Endothelial cell of umbilical vein (primary cell): ENCODE data around the gene GCA. TPM values are rescaled to one million over a fixed set of nuclear protein-coding genes. Genes with fewer than 3 reads are reported as not detected.

ENCODE experiments used
- BruUV-seq: library from RNA; stranded (reverse); fragments of 400-500 nt; replicated peaks from 2 replicates; lab custom pipeline; 2021; lab: Mats Ljungman, UMichigan
- CTCF ChIA-PET: fragments of 300-600, 350-600 bp; sonication (Branson Sonifier 250); formaldehyde crosslinking; loops from one replicate; lab custom pipeline; 2021; ENCODE audit warnings: antibody characterized with exemption, inconsistent platforms; lab: Charles Lee
- POLR2A ChIA-PET: fragments of 300-600, 350-600 bp; sonication (Branson Sonifier 250); formaldehyde crosslinking; loops from one replicate; lab custom pipeline; 2021; ENCODE audit warnings: antibody characterized with exemption, inconsistent platforms; lab: Charles Lee
- DNase-seq: peaks from one replicate; pipeline ENCODE4 v3.0.0-alpha.2; 2011; ENCODE audit warnings: low read depth, low spot score
- FAIRE-seq: peaks from 2 replicates; lab custom pipeline; 2011; peaks lifted over from hg19 to GRCh38; lab: Jason Lieb, UNC
- H2AFZ ChIP-seq: 2 replicates; pipeline ENCODE4 v1.6.0; 2012; ENCODE audit warnings: low read depth, low read length, control low read depth, inconsistent platforms
- H3K27ac ChIP-seq: 2 replicates; pipeline ENCODE4 v1.5.1; 2011; ENCODE audit warnings: low read depth, mild to moderate bottlenecking, control low read depth, low read length, moderate library complexity; ENCODE audit not compliant: insufficient read depth
- H3K27me3 ChIP-seq, 2 experiments: 2 replicates each; pipeline versions ENCODE4 v1.6.0 to v1.6.1; 2011; ENCODE audit warnings: low read length in 2 of 2, mixed read lengths in 1 of 2; ENCODE audit not compliant: control insufficient read depth in 2 of 2, insufficient read depth in 2 of 2
- H3K36me3 ChIP-seq, 2 experiments: 2 replicates in 1 of 2; 3 replicates in 1 of 2; pipeline ENCODE4 v1.5.1; 2011; ENCODE audit warnings: low read length in 2 of 2, mild to moderate bottlenecking in 1 of 2, moderate library complexity in 1 of 2; ENCODE audit not compliant: control insufficient read depth in 2 of 2, insufficient read depth in 2 of 2; ENCODE audit errors: extremely low read depth in 1 of 2
- H3K4me1 ChIP-seq: 3 replicates; pipeline ENCODE4 v1.5.1; 2011; ENCODE audit warnings: mild to moderate bottlenecking, low read length; ENCODE audit not compliant: control insufficient read depth, insufficient read depth; ENCODE audit errors: extremely low read depth
- H3K4me2 ChIP-seq: 2 replicates; pipeline ENCODE4 v1.6.1; 2011; ENCODE audit warnings: low read length, control low read depth, mixed read lengths; ENCODE audit not compliant: insufficient read depth
- H3K4me3 ChIP-seq, 3 experiments: fragments of 200-600 bp in 1 of 3; sonication (generic), shearing (Covaris generic) in 1 of 3; replicated peaks in 1 of 3; 2 replicates each; pipeline ENCODE4 v1.5.1; 2011 to 2016; ENCODE audit warnings: control low read depth in 3 of 3, low read length in 3 of 3, mild to moderate bottlenecking in 2 of 3, inconsistent platforms in 1 of 3, low read depth in 1 of 3, moderate library complexity in 1 of 3; ENCODE audit not compliant: insufficient read depth in 1 of 3
- H3K79me2 ChIP-seq: 2 replicates; pipeline ENCODE4 v1.6.0; 2012; ENCODE audit warnings: low read length, inconsistent platforms; ENCODE audit not compliant: control insufficient read depth, insufficient read depth
- H3K9ac ChIP-seq: replicated peaks from 2 replicates; pipeline ENCODE3; 2011; ENCODE audit warnings: low read length, control low read depth; ENCODE audit not compliant: insufficient read depth; ENCODE audit errors: extremely low read depth
- H3K9me1 ChIP-seq: replicated peaks from 3 replicates; pipeline ENCODE4 v1.6.0; 2011; ENCODE audit warnings: mild to moderate bottlenecking, low read length; ENCODE audit not compliant: control insufficient read depth, insufficient read depth; ENCODE audit errors: extremely low read depth
- H3K9me3 ChIP-seq: replicated peaks from 2 replicates; pipeline ENCODE4 v1.5.1; 2012; ENCODE audit warnings: low read length, inconsistent platforms; ENCODE audit not compliant: control insufficient read depth, insufficient read depth
- H4K20me1 ChIP-seq: replicated peaks from 2 replicates; pipeline ENCODE3; 2011; ENCODE audit warnings: mild to moderate bottlenecking, low read length; ENCODE audit not compliant: control insufficient read depth, insufficient read depth; ENCODE audit errors: extremely low read depth
- CTCF ChIP-seq, 2 donors: IDR thresholded peaks; 1 replicate in 1 of 2; 2 replicates in 1 of 2; pipeline ENCODE4 v1.5.1; 2011; ENCODE audit warnings: low read length in 2 of 2, mild to moderate bottlenecking in 2 of 2, moderate library complexity in 2 of 2, control low read depth in 1 of 2, inconsistent platforms in 1 of 2, low read depth in 1 of 2; ENCODE audit not compliant: insufficient read depth in 1 of 2; ENCODE audit errors: extremely low read depth in 1 of 2
- EZH2 ChIP-seq: IDR thresholded peaks from 2 replicates; pipeline ENCODE4 v1.6.1; 2012; ENCODE audit warnings: borderline replicate concordance, low read depth, mild to moderate bottlenecking, moderate library complexity, low read length, inconsistent platforms; ENCODE audit not compliant: severe bottlenecking
- GATA2 ChIP-seq: IDR thresholded peaks from 2 replicates; pipeline ENCODE4 v1.7.0; 2011; ENCODE audit warnings: low read depth, mild to moderate bottlenecking, moderate library complexity, mixed read lengths, low read length; ENCODE audit not compliant: insufficient read length, insufficient read depth
- JUN ChIP-seq: IDR thresholded peaks from 2 replicates; pipeline ENCODE4 v1.6.1; 2011; ENCODE audit warnings: borderline replicate concordance, low read depth; ENCODE audit not compliant: insufficient read length, insufficient read depth
- MAX ChIP-seq: IDR thresholded peaks from 2 replicates; pipeline ENCODE4 v1.6.1; 2011; ENCODE audit not compliant: insufficient read depth, insufficient read length
- MYC ChIP-seq: IDR thresholded peaks from one replicate; pipeline ENCODE4 v1.6.1; 2011; ENCODE audit warnings: mild to moderate bottlenecking, low read depth, low read length
- POLR2A ChIP-seq: IDR thresholded peaks from 2 replicates; pipeline ENCODE4 v1.6.1; 2012; ENCODE audit warnings: low read depth, mild to moderate bottlenecking, control low read depth, low read length
- POLR2AphosphoS5 ChIP-seq: IDR thresholded peaks from 2 replicates; pipeline ENCODE4 v1.6.1; 2012; ENCODE audit warnings: low read depth, mild to moderate bottlenecking, control low read depth, low read length, moderate library complexity; ENCODE audit not compliant: insufficient read depth
- dilution Hi-C: fragments of 300-500 bp; cut with MboI; formaldehyde crosslinking; loops from one replicate; pipeline ENCODE4 v1.15.0; 2019; ENCODE audit warnings: low sequenced_read_pairs; ENCODE audit not compliant: extremely low pct_ligation_motif_present
- intact Hi-C: fragments of 100-400 bp; cut with micrococcal nuclease; formaldehyde crosslinking; loops from one replicate; pipeline ENCODE4 v1.10.0; 2022
- polyA plus RNA-seq, 4 experiments: library from polyadenylated mRNA; depleted of rRNA in 3 of 4; stranded (reverse) in 3 of 4; unstranded in 1 of 4; fragments of >200 nt; gene quantifications; 2 replicates each; pipeline versions ENCODE4 v1.2.1 to v1.2.3, GENCODE V29; 2011 to 2012; ENCODE audit warnings: missing spikeins in 1 of 4
- total RNA-seq: library from RNA; stranded (reverse); gene quantifications from 2 replicates; pipeline ENCODE4 v1.2.3, GENCODE V29; 2021

GCA gene
- total and polyA plus RNA-seq, 2 donors (not counting 3 experiments of a cell fraction or from before 2014, with no cell fraction given) = 10.7 to 11.2 TPM

GRCh38 chr2:162295009-162295408 lies 48.9 kb upstream of the GCA start:
- no peaks in the 10 kb centered on the region for H3K4me1 ChIP-seq
- no peak overlapping the region for H3K4me2 ChIP-seq
- H3K79me2 ChIP-seq = no peaks in the 10 kb centered on the region
- H4K20me1 ChIP-seq = no peaks in the 10 kb centered on the region
- FAIRE-seq (no peak), DNase-seq (no peak)
- ChIA-PET CTCF (interaction anchor here (1.0 to 16.2 kb wide), 4 partner anchors 12 to 141 kb away, joined by 3 to 1052 read pairs (median 13); no protein-coding TSS in a partner anchor), POLR2A (interaction anchor here (0.7 kb wide), 1 partner anchor 63 kb away, joined by 3 read pairs; no protein-coding TSS in a partner anchor)
- TF ChIP-seq JUN (no peak), POLR2AphosphoS5 (no peak), MYC (no peak), POLR2A (no peak), EZH2 (no peak), MAX (no peak)
- no peak overlapping the region for H3K27ac ChIP-seq
- H3K9me3 ChIP-seq = no peaks in the 10 kb centered on the region
- no peak overlapping the region for H3K4me3 ChIP-seq
- H3K9ac ChIP-seq = no peak overlapping the region
- H3K27me3 ChIP-seq = no peaks in the 10 kb centered on the region
- intact Hi-C loops (no loop called here), dilution Hi-C loops (no loop called here)
- H3K9me1 ChIP-seq = no peaks in the 10 kb centered on the region
- no TSS peak for BruUV-seq
- H2AFZ ChIP-seq = no peak overlapping the region
- no peaks in the 10 kb centered on the region for H3K36me3 ChIP-seq

GRCh38 chr2:162297925-162298552 lies 45.9 kb upstream of the GCA start:
- Histone ChIP-seq H3K9me3 (no peaks in the 10 kb centered on the region), H3K9ac (no peak overlapping the region), H2AFZ (no peak overlapping the region), H3K4me1 (no peaks in the 10 kb centered on the region), H4K20me1 (no peaks in the 10 kb centered on the region), H3K27ac (no peak overlapping the region), H3K4me2 (no peak overlapping the region), H3K36me3 (no peaks in the 10 kb centered on the region), H3K9me1 (no peaks in the 10 kb centered on the region), H3K27me3 (no peaks in the 10 kb centered on the region), H3K4me3 (no peak overlapping the region), H3K79me2 (no peaks in the 10 kb centered on the region)
- DNase-seq = peak; percentile 75
- intact Hi-C loops (loop anchor here (1.0 kb wide), 2 partner anchors 77 to 145 kb away; no protein-coding TSS in a partner anchor), dilution Hi-C loops (no loop called here)
- FAIRE-seq = peak; percentile 79
- TF ChIP-seq GATA2 (no peak), CTCF (IDR thresholded peaks at IDR 0.05; ENCODE audit: extremely low read depth in 1 of 2, insufficient read depth in 1 of 2, low read depth in 1 of 2, low read length in 2 of 2) (peak; percentile 42 to 58), POLR2AphosphoS5 (no peak), MYC (no peak), EZH2 (no peak), JUN (no peak)
- ChIA-PET POLR2A (interaction anchor here (1.2 kb wide), 1 partner anchor 79 kb away, joined by 3 read pairs; no protein-coding TSS in a partner anchor), CTCF (interaction anchor here (0.6 to 16.2 kb wide), 67 partner anchors 10 to 1017 kb away, joined by 3 to 1052 read pairs (median 6); partner anchors contain the start of genes FAP, GCA, GCG and IFIH1)
- BruUV-seq = no TSS peak
